Erythroblast (primary cell): ENCODE results near the gene TREX2.

Experiments
- GATA1 ChIP-seq: IDR thresholded peaks from 2 replicates; pipeline ENCODE4 v1.6.1; 2011; ENCODE audit warnings: low read depth, mild to moderate bottlenecking, control low read depth, low read length, moderate library complexity
- POLR2A ChIP-seq: IDR thresholded peaks from 2 replicates; pipeline ENCODE4 v1.6.1; 2011; ENCODE audit warnings: mild to moderate bottlenecking, low read length

DNA sequence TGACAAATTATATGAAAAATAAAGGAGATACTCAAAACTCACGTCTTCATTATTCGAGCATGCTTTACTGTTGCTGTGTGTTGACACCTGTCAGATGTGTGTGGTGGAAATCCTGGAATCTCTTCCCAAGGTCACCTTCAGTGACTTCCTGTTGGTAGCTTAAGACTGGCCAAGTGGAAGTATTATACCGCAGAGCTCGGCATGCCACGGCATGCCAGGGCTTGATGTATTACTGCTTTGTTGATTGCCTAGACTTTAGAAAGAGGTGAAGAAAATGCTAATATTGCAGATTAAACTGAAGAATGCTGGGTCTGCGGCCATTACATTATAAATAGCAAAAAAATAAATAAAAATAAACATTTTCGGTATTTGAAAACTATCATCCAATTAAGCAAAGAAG is 4.6 kb downstream of the TREX2 start:
- TF ChIP-seq POLR2A: no peak
- no peak for TF ChIP-seq GATA1
